ENCODE results near the gene ITPK1. TPM values are rescaled to one million over a fixed set of nuclear protein-coding genes. Genes with fewer than 3 reads are reported as not detected.

Gene ITPK1
- total RNA-seq, 1 donor: 25.0 TPM

- no peak overlapping the region for H3K4me3 ChIP-seq (ENCODE audit: insufficient read depth, low read length)
- H4K20me1 ChIP-seq (ENCODE audit: insufficient read depth, low read length): peaks cover 47% of the 10 kb centered on the region
- no peak overlapping the region for H3K27ac ChIP-seq (ENCODE audit: low read depth, low read length)
- no peak for TF ChIP-seq CTCF (IDR thresholded peaks at IDR 0.05; ENCODE audit: extremely low read depth, low read depth, low read length)
- no peaks in the 10 kb centered on the region for H3K79me2 ChIP-seq (ENCODE audit: insufficient read depth, low read length)
- H3K36me3 ChIP-seq (ENCODE audit: insufficient read depth, low read length): no peaks in the 10 kb centered on the region
- no peaks in the 10 kb centered on the region for H3K27me3 ChIP-seq (ENCODE audit: insufficient read depth, low read length)
- H3K9me3 ChIP-seq (ENCODE audit: low read depth, low read length): no peaks in the 10 kb centered on the region
- H3K4me1 ChIP-seq (ENCODE audit: insufficient read depth, low read length): peaks cover 17% of the 10 kb centered on the region
- DNase-seq (ENCODE audit: insufficient read length, low spot score, missing footprints): no peak
- H3K4me2 ChIP-seq (ENCODE audit: insufficient read depth, low read length): no peak overlapping the region
- H2AFZ ChIP-seq (ENCODE audit: low read length): no peak overlapping the region
Measured at GRCh38 chr14:93055651-93056115, 60.0 kb downstream of the ITPK1 start.

DNA sequence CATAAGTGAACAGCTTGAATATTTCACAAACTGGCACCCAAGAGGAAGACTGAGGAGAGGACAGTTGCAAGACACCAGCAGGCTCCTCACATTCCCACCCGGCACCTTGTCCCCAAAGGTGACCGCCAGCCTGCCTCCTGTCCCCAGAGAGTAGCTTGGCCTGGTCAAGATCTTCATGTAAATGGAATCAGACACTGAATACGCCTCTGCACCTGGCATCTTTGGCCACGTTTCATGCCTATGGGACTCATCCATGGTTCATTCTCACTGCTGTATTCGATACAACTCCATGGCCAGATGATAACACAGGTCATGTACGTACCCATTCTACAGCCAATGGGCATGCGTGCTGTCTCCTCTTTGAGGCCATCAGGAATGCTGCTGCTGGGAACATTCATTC, 60.8 kb downstream of the ITPK1 start:
- Histone ChIP-seq H3K4me2 (ENCODE audit: insufficient read depth, low read length) (no peak overlapping the region), H3K27ac (ENCODE audit: low read depth, low read length) (no peak overlapping the region), H3K36me3 (ENCODE audit: insufficient read depth, low read length) (no peaks in the 10 kb centered on the region), H3K79me2 (ENCODE audit: insufficient read depth, low read length) (no peaks in the 10 kb centered on the region), H3K4me3 (ENCODE audit: insufficient read depth, low read length) (no peak overlapping the region), H4K20me1 (ENCODE audit: insufficient read depth, low read length) (peaks cover 39% of the 10 kb centered on the region), H3K27me3 (ENCODE audit: insufficient read depth, low read length) (no peaks in the 10 kb centered on the region), H3K9me3 (ENCODE audit: low read depth, low read length) (no peaks in the 10 kb centered on the region), H2AFZ (ENCODE audit: low read length) (no peak overlapping the region), H3K4me1 (ENCODE audit: insufficient read depth, low read length) (peaks cover 17% of the 10 kb centered on the region)
- TF ChIP-seq CTCF (IDR thresholded peaks at IDR 0.05; ENCODE audit: extremely low read depth, low read depth, low read length): no peak
- peak; percentile 58 for DNase-seq (ENCODE audit: insufficient read length, low spot score, missing footprints)

DNA sequence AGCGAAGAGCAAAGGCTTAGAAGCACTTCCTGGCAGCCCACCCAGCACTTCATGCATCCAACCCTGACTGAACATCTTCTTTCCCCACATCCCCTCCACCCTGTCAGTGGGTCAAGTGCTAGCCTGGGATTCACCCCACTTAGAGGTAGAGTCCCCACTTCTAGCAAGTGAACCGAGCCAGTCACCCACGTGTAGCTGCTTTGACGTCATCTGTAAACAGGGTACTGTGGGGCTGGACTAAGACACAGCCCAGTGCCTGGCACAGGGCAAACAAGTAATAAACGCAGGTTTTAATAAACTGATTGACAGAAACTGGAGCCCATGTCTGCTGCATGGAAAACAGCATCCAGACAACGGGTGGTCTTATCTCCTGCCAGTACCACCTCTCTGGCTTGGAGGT, 61.7 kb downstream of the ITPK1 start:
- no peaks in the 10 kb centered on the region for H3K27me3 ChIP-seq (ENCODE audit: insufficient read depth, low read length)
- H3K4me1 ChIP-seq (ENCODE audit: insufficient read depth, low read length): peaks cover 17% of the 10 kb centered on the region
- H3K4me3 ChIP-seq (ENCODE audit: insufficient read depth, low read length): no peak overlapping the region
- no peak overlapping the region for H3K27ac ChIP-seq (ENCODE audit: low read depth, low read length)
- no peak overlapping the region for H3K4me2 ChIP-seq (ENCODE audit: insufficient read depth, low read length)
- no peaks in the 10 kb centered on the region for H3K9me3 ChIP-seq (ENCODE audit: low read depth, low read length)
- H2AFZ ChIP-seq (ENCODE audit: low read length): no peak overlapping the region
- H3K79me2 ChIP-seq (ENCODE audit: insufficient read depth, low read length): no peaks in the 10 kb centered on the region
- no peaks in the 10 kb centered on the region for H3K36me3 ChIP-seq (ENCODE audit: insufficient read depth, low read length)
- H4K20me1 ChIP-seq (ENCODE audit: insufficient read depth, low read length): peaks cover 42% of the 10 kb centered on the region
- DNase-seq (ENCODE audit: insufficient read length, low spot score, missing footprints): peak; percentile 3
- TF ChIP-seq CTCF (IDR thresholded peaks at IDR 0.05; ENCODE audit: extremely low read depth, low read depth, low read length): no peak

- no peak overlapping the region for H2AFZ ChIP-seq (ENCODE audit: low read length)
Measured at GRCh38 chr14:93051600-93052546, 63.9 kb downstream of the ITPK1 start.

More at GRCh38 chr14:93051600-93052546, 63.9 kb downstream of the ITPK1 start:
- no peaks in the 10 kb centered on the region for H3K9me3 ChIP-seq (ENCODE audit: low read depth, low read length)
- H3K79me2 ChIP-seq (ENCODE audit: insufficient read depth, low read length): no peaks in the 10 kb centered on the region
- peaks cover 6% of the 10 kb centered on the region for H3K27me3 ChIP-seq (ENCODE audit: insufficient read depth, low read length)
- peaks cover 11% of the 10 kb centered on the region for H3K4me1 ChIP-seq (ENCODE audit: insufficient read depth, low read length)
- H3K36me3 ChIP-seq (ENCODE audit: insufficient read depth, low read length): no peaks in the 10 kb centered on the region
- no peak overlapping the region for H3K4me2 ChIP-seq (ENCODE audit: insufficient read depth, low read length)
- DNase-seq (ENCODE audit: insufficient read length, low spot score, missing footprints): peak; percentile 46
- no peak overlapping the region for H3K4me3 ChIP-seq (ENCODE audit: insufficient read depth, low read length)
- H3K27ac ChIP-seq (ENCODE audit: low read depth, low read length): no peak overlapping the region
- no peak for TF ChIP-seq CTCF (IDR thresholded peaks at IDR 0.05; ENCODE audit: extremely low read depth, low read depth, low read length)
- peaks cover 43% of the 10 kb centered on the region for H4K20me1 ChIP-seq (ENCODE audit: insufficient read depth, low read length)

Data from osteoblast (primary cell).